Activated B cell treated with CpG ODN at 0.5 μM for 24 hours (primary cell): ENCODE measurements around the gene G3BP1. TPM values are rescaled to one million over a fixed set of nuclear protein-coding genes. Genes with fewer than 3 reads are reported as not detected.

ENCODE experiments used
- ATAC-seq: fragments of 200-7000 bp; cut with Tn5 transposase; one replicate; pipeline ENCODE4 v1.10.0; 2021; ENCODE audit warnings: low read depth, mild to moderate bottlenecking, moderate library complexity
- CTCF ChIA-PET: fragments of 350-600 bp; sonication (Branson Sonifier 250); formaldehyde crosslinking; loops from one replicate; lab custom pipeline; 2021; ENCODE audit warnings: antibody characterized with exemption; lab: Charles Lee
- POLR2A ChIA-PET: fragments of 350-600 bp; sonication (Branson Sonifier 250); formaldehyde crosslinking; loops from one replicate; lab custom pipeline; 2021; ENCODE audit warnings: antibody characterized with exemption; lab: Charles Lee
- DNase-seq: peaks from one replicate; pipeline ENCODE4 v3.0.0; 2022
- H3K27ac Mint-ChIP-seq: one replicate; pipeline ENCODE4 v1.8.0; 2020; ENCODE audit warnings: mixed read lengths
- H3K27me3 Mint-ChIP-seq: one replicate; pipeline ENCODE4 v1.8.0; 2021; ENCODE audit warnings: mixed read lengths
- H3K36me3 Mint-ChIP-seq: one replicate; pipeline ENCODE4 v1.8.0; 2021; ENCODE audit warnings: low read depth, mixed read lengths
- H3K4me1 Mint-ChIP-seq: one replicate; pipeline ENCODE4 v1.8.0; 2021; ENCODE audit warnings: mixed read lengths
- H3K4me3 Mint-ChIP-seq: one replicate; pipeline ENCODE4 v1.8.0; 2020; ENCODE audit warnings: mild to moderate bottlenecking, mixed read lengths
- H3K9me3 Mint-ChIP-seq: one replicate; pipeline ENCODE4 v1.8.0; 2020; ENCODE audit warnings: mixed read lengths
- CTCF ChIP-seq: fragments of 200-600 bp; IDR thresholded peaks from one replicate; pipeline ENCODE4 v1.8.0; 2022; ENCODE audit warnings: antibody characterized with exemption, mild to moderate bottlenecking
- intact Hi-C: fragments of 100-400 bp; cut with micrococcal nuclease; formaldehyde crosslinking; loops from one replicate; pipeline ENCODE4 v1.15.1; 2024
- total RNA-seq: library from RNA; stranded (reverse); gene quantifications from 2 replicates; pipeline ENCODE4 v1.2.3, GENCODE V29; 2022

G3BP1 gene
- total RNA-seq, 1 donor from 2014 or later = 227 TPM

DNA sequence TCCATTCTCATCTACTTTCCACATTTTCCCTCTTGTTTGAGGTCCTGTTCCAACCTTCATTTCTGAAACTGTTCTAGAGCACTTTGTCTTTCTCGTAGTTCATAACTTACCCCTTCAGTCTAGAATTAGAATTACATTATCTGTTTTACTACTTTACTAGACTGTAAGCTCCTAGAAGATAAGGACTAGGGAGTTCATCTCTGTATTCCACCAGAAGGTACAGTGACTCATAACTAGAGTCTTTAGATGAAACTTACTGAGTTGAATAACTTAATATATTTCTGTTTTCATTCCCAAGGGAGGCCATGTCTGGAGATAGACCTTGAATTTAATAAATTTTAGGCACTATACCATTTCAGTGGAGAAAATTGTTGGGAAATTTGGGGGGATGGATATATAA lies 38.7 kb downstream of the G3BP1 start:
- Mint-ChIP-seq H3K27ac (no peak overlapping the region), H3K9me3 (peaks cover 4% of the 10 kb centered on the region), H3K4me1 (peaks cover 6% of the 10 kb centered on the region), H3K4me3 (no peak overlapping the region), H3K27me3 (no peaks in the 10 kb centered on the region), H3K36me3 (peaks cover 78% of the 10 kb centered on the region)
- POLR2A ChIA-PET = no interaction called here
- ATAC-seq = no peak
- CTCF ChIA-PET = interaction anchor here (1.5 kb wide), 1 partner anchor 11 kb away, joined by 5 read pairs; no protein-coding TSS in a partner anchor
- DNase-seq = no peak
- intact Hi-C loops = no loop called here
- no peak for TF ChIP-seq CTCF

- Mint-ChIP-seq H3K27ac (no peak overlapping the region), H3K27me3 (no peaks in the 10 kb centered on the region), H3K4me1 (peaks cover 6% of the 10 kb centered on the region), H3K9me3 (peaks cover 4% of the 10 kb centered on the region), H3K4me3 (no peak overlapping the region), H3K36me3 (peaks cover 74% of the 10 kb centered on the region)
- DNase-seq = no peak
- ChIA-PET POLR2A (no interaction called here), CTCF (no interaction called here)
- ATAC-seq = no peak
- no peak for TF ChIP-seq CTCF
- intact Hi-C loops = no loop called here
Measured at GRCh38 chr5:151810897-151811296, 39.1 kb downstream of the G3BP1 start.

- Mint-ChIP-seq H3K27ac (no peak overlapping the region), H3K4me1 (peaks cover 4% of the 10 kb centered on the region), H3K27me3 (no peaks in the 10 kb centered on the region), H3K36me3 (peaks cover 65% of the 10 kb centered on the region), H3K9me3 (peaks cover 4% of the 10 kb centered on the region), H3K4me3 (no peak overlapping the region)
- intact Hi-C loops = no loop called here
- no peak for DNase-seq
- TF ChIP-seq CTCF = no peak
- CTCF ChIA-PET = no interaction called here
- POLR2A ChIA-PET = no interaction called here
- no peak for ATAC-seq
Measured at GRCh38 chr5:151811593-151812321, 40.0 kb downstream of the G3BP1 start.

GRCh38 chr5:151812757-151813309 lies 41.1 kb downstream of the G3BP1 start:
- POLR2A ChIA-PET = no interaction called here
- DNase-seq (no peak), ATAC-seq (no peak)
- Mint-ChIP-seq H3K4me3 (no peak overlapping the region), H3K4me1 (peaks cover 4% of the 10 kb centered on the region), H3K36me3 (peaks cover 57% of the 10 kb centered on the region), H3K9me3 (peaks cover 4% of the 10 kb centered on the region), H3K27me3 (no peaks in the 10 kb centered on the region), H3K27ac (no peak overlapping the region)
- CTCF ChIA-PET = no interaction called here
- intact Hi-C loops = no loop called here
- no peak for TF ChIP-seq CTCF

DNA sequence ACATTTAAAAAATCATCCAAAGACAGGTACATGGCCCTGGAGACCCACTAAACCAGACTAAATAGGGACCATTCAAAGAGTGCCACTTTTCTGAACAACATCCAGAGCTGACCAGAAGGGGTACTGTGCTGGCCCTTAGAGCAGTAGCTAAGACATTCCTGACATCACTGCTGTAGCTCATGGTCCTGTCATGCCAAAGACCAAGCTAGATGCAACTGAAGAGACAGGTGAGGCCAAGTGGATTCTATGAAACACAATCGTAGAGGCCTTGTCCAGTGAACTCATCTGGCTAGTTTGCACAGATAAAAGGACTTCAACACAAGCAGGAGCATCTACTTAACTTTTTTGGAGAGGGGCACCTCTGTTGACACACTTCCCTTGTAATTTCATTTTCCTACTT lies 43.3 kb downstream of the G3BP1 start:
- no peak for DNase-seq
- H3K36me3 Mint-ChIP-seq = peaks cover 39% of the 10 kb centered on the region
- intact Hi-C loops = no loop called here
- no peak for ATAC-seq
- peaks cover 4% of the 10 kb centered on the region for H3K9me3 Mint-ChIP-seq
- H3K27ac Mint-ChIP-seq = no peak overlapping the region
- no peak for TF ChIP-seq CTCF
- peaks cover 4% of the 10 kb centered on the region for H3K4me1 Mint-ChIP-seq
- H3K4me3 Mint-ChIP-seq = no peak overlapping the region
- POLR2A ChIA-PET = no interaction called here
- CTCF ChIA-PET = interaction anchor here (1.3 kb wide), 1 partner anchor 10 kb away, joined by 5 read pairs; no protein-coding TSS in a partner anchor
- H3K27me3 Mint-ChIP-seq = no peaks in the 10 kb centered on the region
